ENCODE measurements around the gene CHD6. TPM values are rescaled to one million over a fixed set of nuclear protein-coding genes. Genes with fewer than 3 reads are reported as not detected.

CHD6 gene
- polyA plus RNA-seq, 10 donors, result 15.4 to 27.1 (median 21.8) TPM

GRCh38 chr20:41357424-41358163 lies 260.6 kb downstream of the CHD6 start:
- DNase-seq, result no peak

- DNase-seq, result no peak
Measured at GRCh38 chr20:41356951-41357350, 261.2 kb downstream of the CHD6 start.

GRCh38 chr20:41355598-41356203 lies 262.5 kb downstream of the CHD6 start:
- no peak for DNase-seq

GRCh38 chr20:41355192-41355591 lies 263.0 kb downstream of the CHD6 start:
- no peak for DNase-seq

GRCh38 chr20:41353530-41353929 lies 264.6 kb downstream of the CHD6 start:
- DNase-seq, result no peak

GRCh38 chr20:41352666-41353065 lies 265.5 kb downstream of the CHD6 start:
- DNase-seq, result no peak

- no peak for DNase-seq
Measured at GRCh38 chr20:41352106-41352505, 266.1 kb downstream of the CHD6 start.
